Prostate gland (tissue), 2 donors: ENCODE results near the gene CRYBG3.

Experiments used
- POLR2A ChIP-seq: fragments of 450-650 bp; IDR thresholded peaks from one replicate; pipeline ENCODE4 v1.6.1; 2016; ENCODE audit warnings: antibody characterized with exemption, mild to moderate bottlenecking
- POLR2AphosphoS5 ChIP-seq: sonication (generic); formaldehyde crosslinking; IDR thresholded peaks from one replicate; pipeline ENCODE4 v1.6.1; 2017; ENCODE audit warnings: antibody characterized with exemption
- TF ChIP-seq, protein P1 (sequence below), 4 experiments: fragments of 200-600 bp in 2 of 4; fragments of 450-650 bp in 2 of 4; sonication (generic) in 2 of 4; IDR thresholded peaks; 1 replicate in 3 of 4; 2 replicates in 1 of 4; pipeline ENCODE4 v1.5.1; 2016 to 2019; ENCODE audit warnings: antibody characterized with exemption in 4 of 4, mild to moderate bottlenecking in 2 of 4, moderate library complexity in 2 of 4

DNA sequence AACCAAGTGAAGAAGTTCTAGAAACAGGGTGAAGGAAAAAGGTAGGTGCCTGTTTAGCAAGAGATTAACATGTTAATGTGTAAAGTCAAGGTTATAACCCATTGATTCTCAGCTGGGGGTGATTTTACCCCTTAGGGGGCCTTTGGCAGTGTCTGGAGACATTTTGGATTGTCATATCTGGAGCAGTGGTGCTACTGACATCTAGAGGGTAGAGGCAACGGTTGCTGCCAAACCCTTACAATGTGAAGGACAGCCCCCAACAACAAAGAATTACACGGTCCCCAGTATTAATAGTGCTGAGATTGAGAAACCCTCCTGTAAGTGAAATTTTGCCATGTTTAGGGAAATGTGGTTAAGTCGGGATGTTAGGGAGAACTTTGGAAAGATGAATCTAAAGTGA lies 74.7 kb downstream of the CRYBG3 start:
- TF ChIP-seq, protein P1, sequence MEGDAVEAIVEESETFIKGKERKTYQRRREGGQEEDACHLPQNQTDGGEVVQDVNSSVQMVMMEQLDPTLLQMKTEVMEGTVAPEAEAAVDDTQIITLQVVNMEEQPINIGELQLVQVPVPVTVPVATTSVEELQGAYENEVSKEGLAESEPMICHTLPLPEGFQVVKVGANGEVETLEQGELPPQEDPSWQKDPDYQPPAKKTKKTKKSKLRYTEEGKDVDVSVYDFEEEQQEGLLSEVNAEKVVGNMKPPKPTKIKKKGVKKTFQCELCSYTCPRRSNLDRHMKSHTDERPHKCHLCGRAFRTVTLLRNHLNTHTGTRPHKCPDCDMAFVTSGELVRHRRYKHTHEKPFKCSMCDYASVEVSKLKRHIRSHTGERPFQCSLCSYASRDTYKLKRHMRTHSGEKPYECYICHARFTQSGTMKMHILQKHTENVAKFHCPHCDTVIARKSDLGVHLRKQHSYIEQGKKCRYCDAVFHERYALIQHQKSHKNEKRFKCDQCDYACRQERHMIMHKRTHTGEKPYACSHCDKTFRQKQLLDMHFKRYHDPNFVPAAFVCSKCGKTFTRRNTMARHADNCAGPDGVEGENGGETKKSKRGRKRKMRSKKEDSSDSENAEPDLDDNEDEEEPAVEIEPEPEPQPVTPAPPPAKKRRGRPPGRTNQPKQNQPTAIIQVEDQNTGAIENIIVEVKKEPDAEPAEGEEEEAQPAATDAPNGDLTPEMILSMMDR (IDR thresholded peaks at IDR 0.05), result no peak
- TF ChIP-seq POLR2AphosphoS5 (no peak), POLR2A (no peak)
